K562 (cell line): ENCODE results near the gene VPS37B. TPM values are rescaled to one million over a fixed set of nuclear protein-coding genes. Genes with fewer than 3 reads are reported as not detected.
A peak's percentile ranks its signal among the peaks of the same experiment; 100 is the strongest.

Source experiments
- BACH1 ChIP-seq: fragments of 200-800 bp; sonication (Bioruptor generic); IDR thresholded peaks from 2 replicates; pipeline ENCODE4 v1.6.1; 2016; ENCODE audit warnings: missing genetic modification characterization, missing compliant biosample characterization
- GATAD2B ChIP-seq: fragments of 450-650 bp; IDR thresholded peaks from 2 replicates; pipeline ENCODE4 v1.6.1; 2017; ENCODE audit warnings: mild to moderate bottlenecking, borderline replicate concordance
- HDAC3 ChIP-seq: fragments of 450-650 bp; IDR thresholded peaks from 2 replicates; pipeline ENCODE4 v1.6.1; 2018; ENCODE audit warnings: borderline replicate concordance, mild to moderate bottlenecking, moderate library complexity; ENCODE audit not compliant: partially characterized antibody
- HMGN3 ChIP-seq: IDR thresholded peaks from 2 replicates; pipeline ENCODE4 v1.6.1; 2011; ENCODE audit warnings: borderline replicate concordance, low read depth, mild to moderate bottlenecking, mixed read lengths, low read length; ENCODE audit not compliant: insufficient read length; ENCODE audit errors: extremely low read depth
- MAFK ChIP-seq: IDR thresholded peaks from 2 replicates; pipeline ENCODE4 v1.6.1; 2011; ENCODE audit warnings: low read length, improper control_type of control experiment
- MCM2 ChIP-seq: fragments of 450-650 bp; IDR thresholded peaks from 2 replicates; pipeline ENCODE4 v1.6.1; 2017; ENCODE audit warnings: low read depth, mild to moderate bottlenecking
- MEF2D ChIP-seq: conservative IDR thresholded peaks from 2 replicates; pipeline ENCODE4 v1.6.1; 2016; ENCODE audit warnings: low read depth, missing genetic modification characterization, missing compliant biosample characterization
- RBM14 ChIP-seq: fragments of 200-400 bp; formaldehyde crosslinking; IDR thresholded peaks from 2 replicates; pipeline ENCODE4 v1.6.1; 2018; ENCODE audit warnings: low read depth, mild to moderate bottlenecking, low read length, moderate library complexity, borderline replicate concordance; ENCODE audit not compliant: insufficient read depth
- SMAD2 ChIP-seq: fragments of 150-350 bp; IDR thresholded peaks from 2 replicates; pipeline ENCODE4 v1.6.1; 2014; ENCODE audit warnings: low read depth, mild to moderate bottlenecking, low read length
- SREBF1 ChIP-seq: fragments of 150-350 bp; IDR thresholded peaks from 2 replicates; pipeline ENCODE4 v1.6.1; 2014; ENCODE audit warnings: antibody characterized with exemption, low read depth, low read length, borderline replicate concordance
- ZNF583 ChIP-seq: fragments of 250-450 bp; sonication (Bioruptor Pico); IDR thresholded peaks from 2 replicates; pipeline ENCODE4 v1.4.0; 2020
- ZNF79 ChIP-seq: fragments of 250-450 bp; sonication (Bioruptor Pico); IDR thresholded peaks from 2 replicates; pipeline ENCODE4 v1.4.0; 2020; ENCODE audit warnings: low read depth, mild to moderate bottlenecking, moderate library complexity
- polyA plus RNA-seq, 8 experiments: library from polyadenylated mRNA; depleted of rRNA in 4 of 8; stranded (reverse) in 5 of 8; unstranded in 3 of 8; fragments of >200 nt; fragmentation: Nextera tagmentation in 2 of 8; fragmentation: Illumina TruSeq in 1 of 8; extraction: Ambion mirVana in 2 of 8; extraction: Trizol in 1 of 8; gene quantifications; 2 replicates each; pipeline versions ENCODE4 v1.2.1 to v1.2.3, GENCODE V29; 2011 to 2014; ENCODE audit warnings: inconsistent platforms in 1 of 8, missing spikeins in 1 of 8
- total RNA-seq, 7 experiments: library from RNA; depleted of rRNA in 6 of 7; stranded (reverse); fragments of >200 nt in 6 of 7; fragmentation: Illumina TruSeq in 2 of 7; extraction: Trizol in 2 of 7; gene quantifications; 2 replicates each; pipeline versions ENCODE4 v1.2.1 to v1.2.3, GENCODE V29; 2011 to 2021; ENCODE audit warnings: low replicate concordance in 1 of 7
- TF ChIP-seq, protein P1 (sequence below): sonication (generic); formaldehyde crosslinking; IDR thresholded peaks from 2 replicates; pipeline ENCODE4 v1.8.1; 2023; ENCODE audit warnings: mild to moderate bottlenecking, missing genetic modification reagents, moderate library complexity
- TF ChIP-seq, protein P2 (sequence below): fragments of 250-450 bp; sonication (Bioruptor Pico); IDR thresholded peaks from 2 replicates; pipeline ENCODE4 v1.8.0; 2021; ENCODE audit warnings: moderate library complexity, mild to moderate bottlenecking, inconsistent platforms
- TF ChIP-seq, protein P3 (sequence below): sonication (generic); formaldehyde crosslinking; IDR thresholded peaks from 2 replicates; pipeline ENCODE4 v1.8.1; 2022; ENCODE audit warnings: missing genetic modification reagents
- TF ChIP-seq, protein P4 (sequence below): fragments of 150-350 bp; conservative IDR thresholded peaks from 2 replicates; pipeline ENCODE4 v1.6.1; 2014; ENCODE audit warnings: low read length
- TF ChIP-seq, protein P5 (sequence below): fragments of 450-650 bp; IDR thresholded peaks from 2 replicates; pipeline ENCODE4 v1.6.1; 2016; ENCODE audit warnings: missing biosample characterization, missing genetic modification characterization

Gene VPS37B
- total and polyA plus RNA-seq, 9 of the 15 experiments (the other 6 are each of a cell fraction or from before 2014, with no cell fraction given), result 0.28 to 37.4 (median 17.9) TPM

DNA sequence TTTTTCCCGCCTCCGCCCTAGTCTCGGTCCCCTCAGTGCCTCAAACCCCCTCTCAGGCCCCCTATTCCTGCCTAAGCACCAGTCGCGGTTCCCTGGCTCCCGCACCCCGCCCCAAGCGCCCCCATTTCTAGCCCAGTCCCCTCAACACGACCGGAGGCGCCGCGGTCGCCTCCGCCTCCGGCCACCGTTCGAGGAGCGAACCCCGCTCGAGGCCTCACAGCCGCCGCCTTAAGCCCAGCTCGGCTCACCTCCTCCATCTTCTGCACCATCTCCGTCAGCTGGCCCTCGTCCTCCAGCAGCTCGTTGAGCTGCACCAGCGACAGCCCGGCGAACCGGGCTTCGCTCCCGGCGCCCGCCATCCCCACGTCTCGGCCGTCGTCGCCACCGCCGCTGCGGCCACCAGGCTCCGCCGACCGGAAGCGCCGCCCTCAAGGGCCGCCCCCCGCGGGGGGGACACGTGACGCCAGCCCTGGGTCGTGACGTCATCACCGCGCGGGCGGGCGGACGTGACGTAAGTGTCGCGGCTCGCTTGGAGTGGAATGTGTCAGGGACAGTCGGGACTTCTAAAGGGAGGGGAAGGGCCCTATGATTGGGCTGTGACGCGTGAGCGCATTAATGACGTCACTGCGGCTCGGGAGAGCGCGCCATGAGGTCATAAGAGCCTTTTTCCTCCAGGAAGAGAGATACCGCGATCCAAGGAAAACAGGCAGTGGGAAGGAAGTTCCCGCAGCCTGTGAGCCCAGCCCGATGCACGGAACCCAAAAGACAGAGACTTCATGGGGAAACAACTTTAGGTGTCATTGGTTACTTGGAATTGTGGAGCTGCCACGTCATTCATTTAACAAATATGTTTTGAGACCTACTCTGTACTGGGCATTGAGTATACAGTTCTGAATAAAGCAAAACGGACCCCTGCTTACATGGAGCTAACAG is at the start of gene VPS37B (continued):
- TF ChIP-seq SREBF1 (no peak), MAFK (no peak), HDAC3 (no peak), MCM2 (no peak), RBM14 (no peak), ZNF79 (no peak), GATAD2B (peak; percentile 63; the same call in 1 of the 2 replicates), BACH1 (tag) (no peak), MEF2D (tag) (no peak), HMGN3 (no peak), ZNF583 (peak; percentile 68), SMAD2 (no peak)
- TF ChIP-seq, protein P1, sequence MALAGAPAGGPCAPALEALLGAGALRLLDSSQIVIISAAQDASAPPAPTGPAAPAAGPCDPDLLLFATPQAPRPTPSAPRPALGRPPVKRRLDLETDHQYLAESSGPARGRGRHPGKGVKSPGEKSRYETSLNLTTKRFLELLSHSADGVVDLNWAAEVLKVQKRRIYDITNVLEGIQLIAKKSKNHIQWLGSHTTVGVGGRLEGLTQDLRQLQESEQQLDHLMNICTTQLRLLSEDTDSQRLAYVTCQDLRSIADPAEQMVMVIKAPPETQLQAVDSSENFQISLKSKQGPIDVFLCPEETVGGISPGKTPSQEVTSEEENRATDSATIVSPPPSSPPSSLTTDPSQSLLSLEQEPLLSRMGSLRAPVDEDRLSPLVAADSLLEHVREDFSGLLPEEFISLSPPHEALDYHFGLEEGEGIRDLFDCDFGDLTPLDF (CRISPR knock-in tag), result no peak
- TF ChIP-seq, protein P2, sequence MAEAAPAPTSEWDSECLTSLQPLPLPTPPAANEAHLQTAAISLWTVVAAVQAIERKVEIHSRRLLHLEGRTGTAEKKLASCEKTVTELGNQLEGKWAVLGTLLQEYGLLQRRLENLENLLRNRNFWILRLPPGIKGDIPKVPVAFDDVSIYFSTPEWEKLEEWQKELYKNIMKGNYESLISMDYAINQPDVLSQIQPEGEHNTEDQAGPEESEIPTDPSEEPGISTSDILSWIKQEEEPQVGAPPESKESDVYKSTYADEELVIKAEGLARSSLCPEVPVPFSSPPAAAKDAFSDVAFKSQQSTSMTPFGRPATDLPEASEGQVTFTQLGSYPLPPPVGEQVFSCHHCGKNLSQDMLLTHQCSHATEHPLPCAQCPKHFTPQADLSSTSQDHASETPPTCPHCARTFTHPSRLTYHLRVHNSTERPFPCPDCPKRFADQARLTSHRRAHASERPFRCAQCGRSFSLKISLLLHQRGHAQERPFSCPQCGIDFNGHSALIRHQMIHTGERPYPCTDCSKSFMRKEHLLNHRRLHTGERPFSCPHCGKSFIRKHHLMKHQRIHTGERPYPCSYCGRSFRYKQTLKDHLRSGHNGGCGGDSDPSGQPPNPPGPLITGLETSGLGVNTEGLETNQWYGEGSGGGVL, result no peak
- TF ChIP-seq, protein P3, sequence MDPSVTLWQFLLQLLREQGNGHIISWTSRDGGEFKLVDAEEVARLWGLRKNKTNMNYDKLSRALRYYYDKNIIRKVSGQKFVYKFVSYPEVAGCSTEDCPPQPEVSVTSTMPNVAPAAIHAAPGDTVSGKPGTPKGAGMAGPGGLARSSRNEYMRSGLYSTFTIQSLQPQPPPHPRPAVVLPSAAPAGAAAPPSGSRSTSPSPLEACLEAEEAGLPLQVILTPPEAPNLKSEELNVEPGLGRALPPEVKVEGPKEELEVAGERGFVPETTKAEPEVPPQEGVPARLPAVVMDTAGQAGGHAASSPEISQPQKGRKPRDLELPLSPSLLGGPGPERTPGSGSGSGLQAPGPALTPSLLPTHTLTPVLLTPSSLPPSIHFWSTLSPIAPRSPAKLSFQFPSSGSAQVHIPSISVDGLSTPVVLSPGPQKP (CRISPR knock-in tag), result no peak
- TF ChIP-seq, protein P4, sequence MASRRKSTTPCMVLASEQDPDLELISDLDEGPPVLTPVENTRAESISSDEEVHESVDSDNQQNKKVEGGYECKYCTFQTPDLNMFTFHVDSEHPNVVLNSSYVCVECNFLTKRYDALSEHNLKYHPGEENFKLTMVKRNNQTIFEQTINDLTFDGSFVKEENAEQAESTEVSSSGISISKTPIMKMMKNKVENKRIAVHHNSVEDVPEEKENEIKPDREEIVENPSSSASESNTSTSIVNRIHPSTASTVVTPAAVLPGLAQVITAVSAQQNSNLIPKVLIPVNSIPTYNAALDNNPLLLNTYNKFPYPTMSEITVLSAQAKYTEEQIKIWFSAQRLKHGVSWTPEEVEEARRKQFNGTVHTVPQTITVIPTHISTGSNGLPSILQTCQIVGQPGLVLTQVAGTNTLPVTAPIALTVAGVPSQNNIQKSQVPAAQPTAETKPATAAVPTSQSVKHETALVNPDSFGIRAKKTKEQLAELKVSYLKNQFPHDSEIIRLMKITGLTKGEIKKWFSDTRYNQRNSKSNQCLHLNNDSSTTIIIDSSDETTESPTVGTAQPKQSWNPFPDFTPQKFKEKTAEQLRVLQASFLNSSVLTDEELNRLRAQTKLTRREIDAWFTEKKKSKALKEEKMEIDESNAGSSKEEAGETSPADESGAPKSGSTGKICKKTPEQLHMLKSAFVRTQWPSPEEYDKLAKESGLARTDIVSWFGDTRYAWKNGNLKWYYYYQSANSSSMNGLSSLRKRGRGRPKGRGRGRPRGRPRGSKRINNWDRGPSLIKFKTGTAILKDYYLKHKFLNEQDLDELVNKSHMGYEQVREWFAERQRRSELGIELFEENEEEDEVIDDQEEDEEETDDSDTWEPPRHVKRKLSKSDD, result peak; percentile 94
- TF ChIP-seq, protein P5, sequence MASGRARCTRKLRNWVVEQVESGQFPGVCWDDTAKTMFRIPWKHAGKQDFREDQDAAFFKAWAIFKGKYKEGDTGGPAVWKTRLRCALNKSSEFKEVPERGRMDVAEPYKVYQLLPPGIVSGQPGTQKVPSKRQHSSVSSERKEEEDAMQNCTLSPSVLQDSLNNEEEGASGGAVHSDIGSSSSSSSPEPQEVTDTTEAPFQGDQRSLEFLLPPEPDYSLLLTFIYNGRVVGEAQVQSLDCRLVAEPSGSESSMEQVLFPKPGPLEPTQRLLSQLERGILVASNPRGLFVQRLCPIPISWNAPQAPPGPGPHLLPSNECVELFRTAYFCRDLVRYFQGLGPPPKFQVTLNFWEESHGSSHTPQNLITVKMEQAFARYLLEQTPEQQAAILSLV (tag), result no peak
